GM23338 (cell line): ENCODE measurements around the gene RAB6A. TPM values are rescaled to one million over a fixed set of nuclear protein-coding genes. Genes with fewer than 3 reads are reported as not detected.

ENCODE experiments used
- ATAC-seq: fragments of 200-7000 bp; cut with Tn5 transposase; 3 replicates; pipeline ENCODE4 v1.9.1; 2020
- DNase-seq: peaks from one replicate; pipeline ENCODE4 v3.0.0-alpha.2; 2015; ENCODE audit warnings: low spot score
- H2AFZ ChIP-seq: fragments of 200-600 bp; sonication (generic); 2 replicates; pipeline ENCODE4 v1.8.0; 2016; ENCODE audit warnings: antibody characterized with exemption, mild to moderate bottlenecking, moderate library complexity
- H3F3A ChIP-seq: fragments of 200-600 bp; sonication (generic); replicated peaks from 2 replicates; pipeline ENCODE4 v1.8.0; 2017; ENCODE audit warnings: antibody characterized with exemption, mixed run types, low read depth
- H3K27ac ChIP-seq: fragments of 200-600 bp; sonication (generic); 2 replicates; pipeline ENCODE4 v1.6.1; 2016; ENCODE audit warnings: low read depth
- H3K27me3 ChIP-seq: fragments of 200-600 bp; sonication (generic); 2 replicates; pipeline ENCODE4 v1.8.0; 2016; ENCODE audit warnings: mild to moderate bottlenecking, mixed run types, moderate library complexity; ENCODE audit not compliant: insufficient read depth
- H3K36me3 ChIP-seq: fragments of 200-600 bp; sonication (generic); 2 replicates; pipeline ENCODE4 v1.8.0; 2016; ENCODE audit warnings: mild to moderate bottlenecking; ENCODE audit not compliant: insufficient read depth
- H3K4me1 ChIP-seq: fragments of 200-600 bp; sonication (generic); 2 replicates; pipeline ENCODE4 v1.8.0; 2016; ENCODE audit warnings: mild to moderate bottlenecking, moderate library complexity; ENCODE audit not compliant: insufficient read depth
- H3K4me2 ChIP-seq: fragments of 200-600 bp; sonication (generic); 2 replicates; pipeline ENCODE4 v1.7.1; 2017; ENCODE audit warnings: mixed run types
- H3K4me3 ChIP-seq: fragments of 200-600 bp; sonication (generic); 2 replicates; pipeline ENCODE4 v1.6.1; 2016; ENCODE audit warnings: mixed run types
- H3K79me2 ChIP-seq: fragments of 200-600 bp; sonication (generic); replicated peaks from 2 replicates; pipeline ENCODE4 v1.8.0; 2017; ENCODE audit warnings: mild to moderate bottlenecking; ENCODE audit not compliant: insufficient read depth
- H3K9me2 ChIP-seq: fragments of 200-600 bp; sonication (generic); 2 replicates; pipeline ENCODE4 v1.8.0; 2017; ENCODE audit not compliant: insufficient read depth
- H4K20me1 ChIP-seq: fragments of 200-600 bp; sonication (generic); replicated peaks from 2 replicates; pipeline ENCODE4 v1.8.0; 2017; ENCODE audit warnings: mild to moderate bottlenecking; ENCODE audit not compliant: insufficient read depth
- H3K27ac Mint-ChIP-seq: 2 replicates; pipeline ENCODE4 v1.8.0; 2020; ENCODE audit warnings: inconsistent platforms, mild to moderate bottlenecking, moderate library complexity, mixed read lengths
- H3K27me3 Mint-ChIP-seq: 3 replicates; pipeline ENCODE4 v1.8.0; 2022; ENCODE audit warnings: low read depth, mild to moderate bottlenecking, moderate library complexity, mixed read lengths, inconsistent platforms; ENCODE audit not compliant: insufficient read depth, poor library complexity
- H3K36me3 Mint-ChIP-seq: 3 replicates; pipeline ENCODE4 v1.8.0; 2021; ENCODE audit warnings: low read depth, mild to moderate bottlenecking, inconsistent platforms, moderate library complexity, mixed read lengths
- H3K4me1 Mint-ChIP-seq: 3 replicates; pipeline ENCODE4 v1.8.0; 2020; ENCODE audit warnings: mild to moderate bottlenecking, inconsistent platforms, mixed read lengths
- H3K4me3 Mint-ChIP-seq: 3 replicates; pipeline ENCODE4 v1.8.0; 2021; ENCODE audit warnings: moderate library complexity, mild to moderate bottlenecking, inconsistent platforms, mixed read lengths
- H3K9me3 Mint-ChIP-seq: 3 replicates; pipeline ENCODE4 v1.8.0; 2020; ENCODE audit warnings: moderate library complexity, mild to moderate bottlenecking, inconsistent platforms, mixed read lengths
- CREB1 ChIP-seq: fragments of 250-450 bp; sonication (Bioruptor Pico); IDR thresholded peaks from 2 replicates; pipeline ENCODE4 v1.5.0; 2020; ENCODE audit warnings: low read depth, mild to moderate bottlenecking, moderate library complexity
- CTCF ChIP-seq, 2 experiments: fragments of 200-600 bp in 1 of 2; sonication (generic) in 1 of 2; conservative IDR thresholded peaks; 2 replicates each; pipeline versions ENCODE4 v1.5.1 to v1.6.1; 2016 to 2017; ENCODE audit warnings: antibody characterized with exemption in 2 of 2, low read depth in 2 of 2, mild to moderate bottlenecking in 2 of 2, moderate library complexity in 1 of 2
- EZH2 ChIP-seq: fragments of 200-600 bp; sonication (generic); IDR thresholded peaks from one replicate; pipeline ENCODE4 v1.8.0; 2017; ENCODE audit warnings: antibody characterized with exemption, mild to moderate bottlenecking, low read depth; ENCODE audit not compliant: unreplicated experiment
- JUNB ChIP-seq: IDR thresholded peaks from one replicate; pipeline ENCODE4 v1.6.1; 2016; ENCODE audit warnings: antibody characterized with exemption; ENCODE audit not compliant: unreplicated experiment
- NANOG ChIP-seq: IDR thresholded peaks from 2 replicates; pipeline ENCODE4 v1.6.1; 2016; ENCODE audit warnings: antibody characterized with exemption, borderline replicate concordance
- STAT1 ChIP-seq: IDR thresholded peaks from one replicate; pipeline ENCODE4 v1.6.1; 2016; ENCODE audit warnings: antibody characterized with exemption; ENCODE audit not compliant: unreplicated experiment
- ZNF114 ChIP-seq: fragments of 250-450 bp; sonication (Bioruptor Pico); IDR thresholded peaks from 2 replicates; pipeline ENCODE4 v1.5.0; 2020; ENCODE audit warnings: mild to moderate bottlenecking, moderate library complexity
- ZNF331 ChIP-seq: fragments of 250-450 bp; sonication (Bioruptor Pico); IDR thresholded peaks from 2 replicates; pipeline ENCODE4 v1.5.0; 2020; ENCODE audit warnings: low read depth, mild to moderate bottlenecking, moderate library complexity
- ZNF462 ChIP-seq: fragments of 250-450 bp; sonication (Bioruptor Pico); IDR thresholded peaks from 2 replicates; pipeline ENCODE4 v1.5.0; 2020; ENCODE audit warnings: mild to moderate bottlenecking, moderate library complexity
- polyA plus RNA-seq: library from polyadenylated mRNA; unstranded; fragments of >200 nt; fragmentation: Nextera tagmentation; extraction: Ambion mirVana; gene quantifications from 2 replicates; pipeline ENCODE4 v1.2.1, GENCODE V29; 2016
- total RNA-seq: library from RNA; depleted of rRNA; stranded (reverse); fragments of >200 nt; shearing (Covaris generic); gene quantifications from 2 replicates; pipeline ENCODE4 v1.2.3, GENCODE V29; 2014
- TF ChIP-seq, protein P1 (sequence below): IDR thresholded peaks from one replicate; pipeline ENCODE4 v1.6.1; 2018; ENCODE audit warnings: antibody characterized with exemption; ENCODE audit not compliant: unreplicated experiment

RAB6A gene
- total and polyA plus RNA-seq, 2 experiments from 2014 or later, result 61.1 to 127 TPM

- TF ChIP-seq, protein P1, sequence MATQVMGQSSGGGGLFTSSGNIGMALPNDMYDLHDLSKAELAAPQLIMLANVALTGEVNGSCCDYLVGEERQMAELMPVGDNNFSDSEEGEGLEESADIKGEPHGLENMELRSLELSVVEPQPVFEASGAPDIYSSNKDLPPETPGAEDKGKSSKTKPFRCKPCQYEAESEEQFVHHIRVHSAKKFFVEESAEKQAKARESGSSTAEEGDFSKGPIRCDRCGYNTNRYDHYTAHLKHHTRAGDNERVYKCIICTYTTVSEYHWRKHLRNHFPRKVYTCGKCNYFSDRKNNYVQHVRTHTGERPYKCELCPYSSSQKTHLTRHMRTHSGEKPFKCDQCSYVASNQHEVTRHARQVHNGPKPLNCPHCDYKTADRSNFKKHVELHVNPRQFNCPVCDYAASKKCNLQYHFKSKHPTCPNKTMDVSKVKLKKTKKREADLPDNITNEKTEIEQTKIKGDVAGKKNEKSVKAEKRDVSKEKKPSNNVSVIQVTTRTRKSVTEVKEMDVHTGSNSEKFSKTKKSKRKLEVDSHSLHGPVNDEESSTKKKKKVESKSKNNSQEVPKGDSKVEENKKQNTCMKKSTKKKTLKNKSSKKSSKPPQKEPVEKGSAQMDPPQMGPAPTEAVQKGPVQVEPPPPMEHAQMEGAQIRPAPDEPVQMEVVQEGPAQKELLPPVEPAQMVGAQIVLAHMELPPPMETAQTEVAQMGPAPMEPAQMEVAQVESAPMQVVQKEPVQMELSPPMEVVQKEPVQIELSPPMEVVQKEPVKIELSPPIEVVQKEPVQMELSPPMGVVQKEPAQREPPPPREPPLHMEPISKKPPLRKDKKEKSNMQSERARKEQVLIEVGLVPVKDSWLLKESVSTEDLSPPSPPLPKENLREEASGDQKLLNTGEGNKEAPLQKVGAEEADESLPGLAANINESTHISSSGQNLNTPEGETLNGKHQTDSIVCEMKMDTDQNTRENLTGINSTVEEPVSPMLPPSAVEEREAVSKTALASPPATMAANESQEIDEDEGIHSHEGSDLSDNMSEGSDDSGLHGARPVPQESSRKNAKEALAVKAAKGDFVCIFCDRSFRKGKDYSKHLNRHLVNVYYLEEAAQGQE, result no peak
- TF ChIP-seq EZH2 (no peak), JUNB (no peak), NANOG (no peak), CREB1 (CRISPR knock-in tag) (no peak), ZNF331 (CRISPR knock-in tag) (no peak), CTCF (conservative IDR thresholded peaks at IDR 0.05; ENCODE audit: low read depth in 2 of 2) (no peak)
These were observed 13.1 kb downstream of the RAB6A start (continued) for GRCh38 chr11:73747762-73748161.

GRCh38 chr11:73746701-73747100, 14.2 kb downstream of the RAB6A start:
- no peak overlapping the region for H2AFZ ChIP-seq
- no peak for ATAC-seq
- H3K27ac ChIP-seq, result no peak overlapping the region
- Mint-ChIP-seq H3K4me3 (no peak overlapping the region), H3K9me3 (no peaks in the 10 kb centered on the region), H3K27ac (no peak overlapping the region), H3K36me3 (peaks cover 6% of the 10 kb centered on the region; the same call in 2 of the 3 replicates), H3K27me3 (no peaks in the 10 kb centered on the region), H3K4me1 (no peaks in the 10 kb centered on the region)
- no peaks in the 10 kb centered on the region for H3K36me3 ChIP-seq
- H3K4me3 ChIP-seq, result no peak overlapping the region
- H3K9me2 ChIP-seq, result no peaks in the 10 kb centered on the region
- peaks cover 49% of the 10 kb centered on the region for H4K20me1 ChIP-seq
- H3K4me2 ChIP-seq, result no peak overlapping the region
- H3F3A ChIP-seq, result no peaks in the 10 kb centered on the region
- DNase-seq, result no peak
- no peaks in the 10 kb centered on the region for H3K4me1 ChIP-seq
- H3K79me2 ChIP-seq, result peaks cover 98% of the 10 kb centered on the region
- H3K27me3 ChIP-seq, result no peaks in the 10 kb centered on the region
- no peak for TF ChIP-seq ZNF462
- TF ChIP-seq ZNF114 (CRISPR knock-in tag), result no peak
- TF ChIP-seq, protein P1, result no peak
- no peak for TF ChIP-seq ZNF331 (CRISPR knock-in tag)
- no peak for TF ChIP-seq STAT1
